ENCODE results near the gene DOCK4. TPM values are rescaled to one million over a fixed set of nuclear protein-coding genes. Genes with fewer than 3 reads are reported as not detected.
A peak's percentile ranks its signal among the peaks of the same experiment; 100 is the strongest.

Gene DOCK4
- total RNA-seq, 1 donor = 31.8 TPM

DNA sequence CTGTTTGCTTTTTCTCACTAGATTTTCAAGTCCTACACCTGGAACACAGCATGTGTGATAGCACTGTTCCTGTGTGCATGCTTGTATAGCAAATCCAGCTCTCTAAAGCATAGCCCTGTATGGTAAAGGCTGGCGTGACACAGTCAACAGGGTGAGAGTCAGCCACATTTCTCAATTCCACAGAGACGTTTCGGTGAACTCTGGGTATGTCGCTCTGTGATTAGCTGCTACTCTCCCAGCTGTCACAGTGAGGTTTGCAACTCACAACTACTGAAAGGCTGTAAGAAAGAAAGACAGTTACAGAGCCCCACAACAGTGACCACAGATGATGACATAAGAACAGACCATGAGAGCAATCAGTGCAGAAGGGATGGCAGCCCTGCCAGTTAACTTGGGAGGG, 473.3 kb downstream of the DOCK4 start:
- Histone ChIP-seq H2AFZ (ENCODE audit: low read length) (no peak overlapping the region), H3K27me3 (ENCODE audit: insufficient read depth, low read length) (no peaks in the 10 kb centered on the region), H3K9me3 (ENCODE audit: low read depth, low read length) (no peaks in the 10 kb centered on the region), H3K36me3 (ENCODE audit: insufficient read depth, low read length) (no peaks in the 10 kb centered on the region), H3K4me3 (ENCODE audit: insufficient read depth, low read length) (no peak overlapping the region), H3K27ac (ENCODE audit: low read depth, low read length) (no peak overlapping the region), H3K79me2 (ENCODE audit: insufficient read depth, low read length) (no peaks in the 10 kb centered on the region), H4K20me1 (ENCODE audit: insufficient read depth, low read length) (no peaks in the 10 kb centered on the region), H3K4me1 (ENCODE audit: insufficient read depth, low read length) (peaks cover 8% of the 10 kb centered on the region), H3K4me2 (ENCODE audit: insufficient read depth, low read length) (no peak overlapping the region)
- TF ChIP-seq CTCF (IDR thresholded peaks at IDR 0.05; ENCODE audit: extremely low read depth, low read depth, low read length) = no peak
- no peak for DNase-seq (ENCODE audit: insufficient read length, low spot score, missing footprints)

DNA sequence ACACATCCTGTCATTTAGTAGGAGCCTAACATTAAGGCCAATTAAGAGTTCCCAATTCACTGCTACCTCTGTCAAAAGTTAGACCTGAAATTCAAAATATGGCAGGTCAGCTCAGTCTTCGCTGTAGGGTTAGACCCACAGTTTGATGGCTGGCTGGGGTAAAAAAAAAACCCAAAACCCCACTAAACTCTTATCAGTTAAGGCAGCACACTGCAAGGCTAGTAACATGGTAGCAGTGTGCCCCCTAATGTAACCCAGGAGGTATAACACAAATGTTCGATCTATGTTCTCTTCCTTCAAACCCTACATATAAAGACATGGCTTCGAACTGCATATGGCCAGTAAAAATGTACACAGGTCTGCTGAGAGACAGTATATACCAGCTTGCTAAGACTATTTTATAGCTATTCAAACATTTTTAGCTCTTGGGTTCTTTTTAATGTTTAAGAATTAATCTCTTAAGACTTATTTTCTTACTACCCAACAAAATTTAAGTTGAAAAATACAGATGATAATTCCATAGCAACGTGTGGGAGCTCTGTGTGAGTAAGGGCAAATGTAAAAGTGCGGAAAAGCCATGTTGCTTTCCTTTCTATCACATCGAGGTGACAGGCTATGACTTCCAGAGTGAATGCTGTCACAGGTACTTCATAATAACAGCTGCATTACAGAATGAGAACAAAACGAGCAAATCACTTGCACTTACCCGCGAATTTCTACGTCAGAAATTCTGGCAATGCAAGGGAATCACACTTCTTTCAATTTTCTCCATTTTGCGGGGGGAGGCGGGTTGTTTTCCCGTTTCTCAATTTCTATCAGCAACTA, 475.5 kb downstream of the DOCK4 start:
- H3K27ac ChIP-seq (ENCODE audit: low read depth, low read length) = no peak overlapping the region
- no peaks in the 10 kb centered on the region for H4K20me1 ChIP-seq (ENCODE audit: insufficient read depth, low read length)
- H3K9me3 ChIP-seq (ENCODE audit: low read depth, low read length) = no peaks in the 10 kb centered on the region
- no peaks in the 10 kb centered on the region for H3K36me3 ChIP-seq (ENCODE audit: insufficient read depth, low read length)
- H2AFZ ChIP-seq (ENCODE audit: low read length) = no peak overlapping the region
- H3K4me2 ChIP-seq (ENCODE audit: insufficient read depth, low read length) = no peak overlapping the region
- H3K4me3 ChIP-seq (ENCODE audit: insufficient read depth, low read length) = no peak overlapping the region
- H3K27me3 ChIP-seq (ENCODE audit: insufficient read depth, low read length) = no peaks in the 10 kb centered on the region
- H3K4me1 ChIP-seq (ENCODE audit: insufficient read depth, low read length) = no peaks in the 10 kb centered on the region
- H3K79me2 ChIP-seq (ENCODE audit: insufficient read depth, low read length) = no peaks in the 10 kb centered on the region
- no peak for DNase-seq (ENCODE audit: insufficient read length, low spot score, missing footprints)
- TF ChIP-seq CTCF (IDR thresholded peaks at IDR 0.05; ENCODE audit: extremely low read depth, low read depth, low read length) = peak; percentile 56

DNA sequence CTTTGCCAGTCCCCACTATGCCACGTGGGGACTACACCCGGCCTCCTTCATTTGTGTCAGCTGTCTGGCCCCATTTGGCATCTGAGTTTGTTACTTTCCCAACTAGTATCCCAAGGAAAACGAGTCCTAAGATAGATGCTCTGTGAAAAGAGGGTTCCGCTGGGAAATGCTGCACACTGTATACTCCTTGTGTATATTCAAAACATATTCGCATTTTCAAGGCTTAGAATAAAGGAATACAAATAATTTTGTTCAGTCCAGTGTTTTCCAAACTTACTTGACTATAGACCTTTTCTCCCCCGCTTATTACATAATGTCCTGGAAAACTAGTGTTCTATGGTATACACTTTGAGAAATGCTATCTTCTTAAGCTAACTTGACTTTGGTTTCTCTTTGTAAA, 476.1 kb downstream of the DOCK4 start:
- no peak for TF ChIP-seq CTCF (IDR thresholded peaks at IDR 0.05; ENCODE audit: extremely low read depth, low read depth, low read length)
- H3K27me3 ChIP-seq (ENCODE audit: insufficient read depth, low read length) = no peaks in the 10 kb centered on the region
- no peak overlapping the region for H3K27ac ChIP-seq (ENCODE audit: low read depth, low read length)
- no peaks in the 10 kb centered on the region for H4K20me1 ChIP-seq (ENCODE audit: insufficient read depth, low read length)
- H3K4me1 ChIP-seq (ENCODE audit: insufficient read depth, low read length) = no peaks in the 10 kb centered on the region
- H2AFZ ChIP-seq (ENCODE audit: low read length) = no peak overlapping the region
- H3K4me3 ChIP-seq (ENCODE audit: insufficient read depth, low read length) = no peak overlapping the region
- no peak for DNase-seq (ENCODE audit: insufficient read length, low spot score, missing footprints)
- no peaks in the 10 kb centered on the region for H3K79me2 ChIP-seq (ENCODE audit: insufficient read depth, low read length)
- H3K9me3 ChIP-seq (ENCODE audit: low read depth, low read length) = no peaks in the 10 kb centered on the region
- no peak overlapping the region for H3K4me2 ChIP-seq (ENCODE audit: insufficient read depth, low read length)
- no peaks in the 10 kb centered on the region for H3K36me3 ChIP-seq (ENCODE audit: insufficient read depth, low read length)

DNA sequence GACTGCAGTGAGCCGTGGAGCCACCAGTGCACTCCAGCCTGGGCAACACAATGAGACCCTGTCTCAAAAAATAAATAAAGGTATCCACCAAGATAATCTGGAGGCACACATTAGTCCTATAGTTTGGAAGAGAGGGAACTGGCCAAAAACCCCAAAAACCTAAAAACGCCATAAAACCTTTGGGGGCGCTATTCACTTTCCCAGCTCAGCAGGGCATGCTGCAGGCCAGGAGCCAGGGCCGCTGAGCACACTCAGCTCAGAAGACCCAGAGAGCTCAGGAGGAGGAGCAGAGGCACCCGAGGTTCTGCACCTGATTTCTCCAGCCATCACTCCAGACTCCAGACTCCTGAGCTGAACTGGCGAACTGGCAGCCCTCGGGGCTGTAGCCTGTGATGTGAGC, 476.7 kb downstream of the DOCK4 start:
- no peak for DNase-seq (ENCODE audit: insufficient read length, low spot score, missing footprints)
- Histone ChIP-seq H2AFZ (ENCODE audit: low read length) (no peak overlapping the region), H3K79me2 (ENCODE audit: insufficient read depth, low read length) (no peaks in the 10 kb centered on the region), H3K27ac (ENCODE audit: low read depth, low read length) (no peak overlapping the region), H3K4me2 (ENCODE audit: insufficient read depth, low read length) (no peak overlapping the region), H3K4me1 (ENCODE audit: insufficient read depth, low read length) (no peaks in the 10 kb centered on the region), H3K36me3 (ENCODE audit: insufficient read depth, low read length) (no peaks in the 10 kb centered on the region), H4K20me1 (ENCODE audit: insufficient read depth, low read length) (no peaks in the 10 kb centered on the region), H3K4me3 (ENCODE audit: insufficient read depth, low read length) (no peak overlapping the region), H3K9me3 (ENCODE audit: low read depth, low read length) (no peaks in the 10 kb centered on the region), H3K27me3 (ENCODE audit: insufficient read depth, low read length) (no peaks in the 10 kb centered on the region)
- no peak for TF ChIP-seq CTCF (IDR thresholded peaks at IDR 0.05; ENCODE audit: extremely low read depth, low read depth, low read length)
